Lower leg skin (tissue), 3 donors: Measurements from ENCODE around the gene DUSP22.

Experiments
- POLR2A ChIP-seq, 2 donors: fragments of 450-650 bp; IDR thresholded peaks; one replicate each; pipeline ENCODE4 v1.6.1; 2016 to 2017; ENCODE audit warnings: antibody characterized with exemption in 2 of 2, mild to moderate bottlenecking in 1 of 2, moderate library complexity in 1 of 2
- TF ChIP-seq, protein P1 (sequence below), 3 donors: fragments of 450-650 bp; IDR thresholded peaks; one replicate each; pipeline ENCODE4 v1.5.1; 2016; ENCODE audit warnings: antibody characterized with exemption in 3 of 3, mild to moderate bottlenecking in 3 of 3, moderate library complexity in 2 of 3

DNA sequence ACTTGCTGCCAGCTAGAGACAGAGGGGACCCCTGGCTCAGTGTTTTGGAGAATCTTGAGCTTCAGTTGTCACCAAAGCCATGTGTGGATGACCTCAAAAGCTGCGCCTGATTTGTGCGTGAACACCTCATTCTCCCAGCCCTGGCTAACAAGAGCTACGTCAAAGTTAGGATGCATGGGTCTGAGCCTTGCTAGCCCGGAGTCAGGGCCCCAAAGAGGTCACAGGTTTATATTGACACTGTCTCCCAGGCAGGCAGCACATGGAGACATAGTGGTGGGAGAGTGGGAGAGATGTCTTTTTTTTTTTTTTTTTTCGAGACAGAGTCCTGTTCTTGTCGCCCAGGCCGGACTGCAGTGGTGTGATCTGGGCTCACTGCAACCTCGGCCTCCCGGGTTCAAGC is 36.1 kb upstream of the DUSP22 start:
- no peak for TF ChIP-seq POLR2A (IDR thresholded peaks at IDR 0.05)
- TF ChIP-seq, protein P1, sequence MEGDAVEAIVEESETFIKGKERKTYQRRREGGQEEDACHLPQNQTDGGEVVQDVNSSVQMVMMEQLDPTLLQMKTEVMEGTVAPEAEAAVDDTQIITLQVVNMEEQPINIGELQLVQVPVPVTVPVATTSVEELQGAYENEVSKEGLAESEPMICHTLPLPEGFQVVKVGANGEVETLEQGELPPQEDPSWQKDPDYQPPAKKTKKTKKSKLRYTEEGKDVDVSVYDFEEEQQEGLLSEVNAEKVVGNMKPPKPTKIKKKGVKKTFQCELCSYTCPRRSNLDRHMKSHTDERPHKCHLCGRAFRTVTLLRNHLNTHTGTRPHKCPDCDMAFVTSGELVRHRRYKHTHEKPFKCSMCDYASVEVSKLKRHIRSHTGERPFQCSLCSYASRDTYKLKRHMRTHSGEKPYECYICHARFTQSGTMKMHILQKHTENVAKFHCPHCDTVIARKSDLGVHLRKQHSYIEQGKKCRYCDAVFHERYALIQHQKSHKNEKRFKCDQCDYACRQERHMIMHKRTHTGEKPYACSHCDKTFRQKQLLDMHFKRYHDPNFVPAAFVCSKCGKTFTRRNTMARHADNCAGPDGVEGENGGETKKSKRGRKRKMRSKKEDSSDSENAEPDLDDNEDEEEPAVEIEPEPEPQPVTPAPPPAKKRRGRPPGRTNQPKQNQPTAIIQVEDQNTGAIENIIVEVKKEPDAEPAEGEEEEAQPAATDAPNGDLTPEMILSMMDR (IDR thresholded peaks at IDR 0.05): no peak
